A549 (cell line): ENCODE measurements around the gene SYTL1. TPM values are rescaled to one million over a fixed set of nuclear protein-coding genes. Genes with fewer than 3 reads are reported as not detected.

Experiments used
- ATAC-seq, 2 experiments: fragments of 200-7000 bp in 1 of 2; fragments of >200 bp in 1 of 2; cut with Nextera tagmentation in 1 of 2; cut with Tn5 transposase in 1 of 2; 3 replicates each; pipeline versions ENCODE4 v1.8.0 to v1.9.1; 2018 to 2020; ENCODE audit warnings: mild to moderate bottlenecking in 1 of 2, moderate library complexity in 1 of 2
- CTCF ChIA-PET: fragments of 300-600 bp; sonication (Branson Sonifier 250); formaldehyde crosslinking; extraction: SDS; loops from one replicate; lab custom pipeline; 2021; ENCODE audit warnings: antibody characterized with exemption, inconsistent platforms; lab: Yijun Ruan, JAX
- POLR2A ChIA-PET: fragments of 350-600 bp; formaldehyde crosslinking; extraction: SDS; loops from one replicate; lab custom pipeline; 2021; ENCODE audit warnings: antibody characterized with exemption, inconsistent platforms; lab: Yijun Ruan, JAX
- DNase-seq, 2 experiments: peaks; one replicate each; pipeline versions ENCODE4 v3.0.0 to v3.0.0-alpha.2; 2011 to 2016; ENCODE audit warnings: low read depth in 1 of 2, low spot score in 1 of 2
- FAIRE-seq: peaks from 2 replicates; lab custom pipeline; 2011; peaks lifted over from hg19 to GRCh38; lab: Jason Lieb, UNC
- H3K27ac ChIP-seq, 2 experiments: fragments of >200 bp; sonication (Bioruptor Twin); formaldehyde crosslinking; 3 replicates each; pipeline ENCODE4 v1.5.1; 2016 to 2017
- H3K4me1 ChIP-seq: fragments of >200 bp; sonication (Bioruptor Twin); formaldehyde crosslinking; 3 replicates; pipeline ENCODE4 v1.6.1; 2016
- H3K4me2 ChIP-seq: fragments of >200 bp; sonication (Bioruptor Twin); formaldehyde crosslinking; 3 replicates; pipeline ENCODE4 v1.6.1; 2016
- H3K4me3 ChIP-seq: fragments of >200 bp; sonication (Bioruptor Twin); formaldehyde crosslinking; 3 replicates; pipeline ENCODE4 v1.5.1; 2016
- H3K9me3 ChIP-seq: fragments of >200 bp; sonication (Bioruptor Twin); formaldehyde crosslinking; 3 replicates; pipeline ENCODE4 v1.6.1; 2016
- CBX2 ChIP-seq: fragments of 200-600 bp; sonication (generic); IDR thresholded peaks from 2 replicates; pipeline ENCODE4 v1.6.1; 2016; ENCODE audit warnings: low read depth, mild to moderate bottlenecking, borderline replicate concordance
- CBX8 ChIP-seq: fragments of 200-600 bp; sonication (generic); IDR thresholded peaks from 2 replicates; pipeline ENCODE4 v1.6.1; 2016
- CEBPB ChIP-seq, 2 experiments: fragments of >200 bp in 1 of 2; sonication (Bioruptor Twin) in 1 of 2; formaldehyde crosslinking in 1 of 2; IDR thresholded peaks; 2 replicates each; pipeline ENCODE4 v1.6.1; 2012 to 2016
- CHD2 ChIP-seq: fragments of 150-350 bp; IDR thresholded peaks from 2 replicates; pipeline ENCODE4 v1.6.1; 2014; ENCODE audit warnings: low read length; ENCODE audit not compliant: partially characterized antibody
- E2F6 ChIP-seq: IDR thresholded peaks from 2 replicates; pipeline ENCODE4 v1.6.1; 2012; ENCODE audit warnings: low read depth, borderline replicate concordance
- EHF ChIP-seq: fragments of 250-450 bp; sonication (Bioruptor Pico); IDR thresholded peaks from 2 replicates; pipeline ENCODE4 v1.5.0; 2020; ENCODE audit warnings: mild to moderate bottlenecking
- EHMT2 ChIP-seq: fragments of 200-600 bp; sonication (generic); IDR thresholded peaks from 2 replicates; pipeline ENCODE4 v1.6.1; 2016; ENCODE audit warnings: antibody characterized with exemption, low read depth, mild to moderate bottlenecking, moderate library complexity
- GATA3 ChIP-seq: IDR thresholded peaks from 2 replicates; pipeline ENCODE4 v1.6.1; 2012; ENCODE audit warnings: borderline replicate concordance
- HDAC2 ChIP-seq: fragments of 200-600 bp; sonication (generic); IDR thresholded peaks from 2 replicates; pipeline ENCODE4 v1.6.1; 2016
- HEYL ChIP-seq: fragments of 250-450 bp; sonication (Bioruptor Pico); IDR thresholded peaks from 2 replicates; pipeline ENCODE4 v1.8.0; 2021; ENCODE audit warnings: mild to moderate bottlenecking, moderate library complexity
- HMGXB4 ChIP-seq: fragments of 250-450 bp; sonication (Bioruptor Pico); IDR thresholded peaks from 2 replicates; pipeline ENCODE4 v1.5.0; 2021; ENCODE audit warnings: mild to moderate bottlenecking, moderate library complexity, borderline replicate concordance
- HOXB13 ChIP-seq: fragments of 250-450 bp; sonication (Bioruptor Pico); IDR thresholded peaks from 2 replicates; pipeline ENCODE4 v1.5.0; 2020; ENCODE audit warnings: low read depth, mild to moderate bottlenecking, moderate library complexity
- HOXB5 ChIP-seq: fragments of 250-450 bp; sonication (Bioruptor Pico); IDR thresholded peaks from 2 replicates; pipeline ENCODE4 v1.5.0; 2020; ENCODE audit warnings: mild to moderate bottlenecking, moderate library complexity
- KDM1A ChIP-seq: fragments of 200-600 bp; sonication (generic); IDR thresholded peaks from 2 replicates; pipeline ENCODE4 v1.6.1; 2016; ENCODE audit warnings: low read depth, mild to moderate bottlenecking
- KDM5A ChIP-seq: fragments of 200-600 bp; sonication (generic); IDR thresholded peaks from 2 replicates; pipeline ENCODE4 v1.6.1; 2016; ENCODE audit warnings: antibody characterized with exemption, mild to moderate bottlenecking
- MAFK ChIP-seq: fragments of 450-650 bp; IDR thresholded peaks from 2 replicates; pipeline ENCODE4 v1.6.1; 2014; ENCODE audit not compliant: partially characterized antibody
- MAZ ChIP-seq: fragments of 150-350 bp; IDR thresholded peaks from 2 replicates; pipeline ENCODE4 v1.6.1; 2014; ENCODE audit warnings: antibody characterized with exemption, low read depth, low read length, borderline replicate concordance
- MYC ChIP-seq: IDR thresholded peaks from 2 replicates; pipeline ENCODE4 v1.6.1; 2012; ENCODE audit warnings: mild to moderate bottlenecking, inconsistent platforms, low read length, improper control_type of control experiment, borderline replicate concordance
- NFE2L2 ChIP-seq: fragments of 150-350 bp; conservative IDR thresholded peaks from 2 replicates; pipeline ENCODE4 v1.6.1; 2014; ENCODE audit warnings: low read length
- NPAS2 ChIP-seq: fragments of 250-450 bp; sonication (Bioruptor Pico); IDR thresholded peaks from 2 replicates; pipeline ENCODE4 v1.8.0; 2022; ENCODE audit warnings: mild to moderate bottlenecking, moderate library complexity, borderline replicate concordance
- NR3C1 ChIP-seq: fragments of >200 bp; sonication (Bioruptor Twin); formaldehyde crosslinking; IDR thresholded peaks from 3 replicates; pipeline ENCODE4 v1.6.1; 2017
- PHF8 ChIP-seq: fragments of 200-600 bp; sonication (generic); IDR thresholded peaks from 2 replicates; pipeline ENCODE4 v1.6.1; 2016; ENCODE audit warnings: low read depth, mild to moderate bottlenecking, antibody characterized with exemption, moderate library complexity, borderline replicate concordance
- POLR2A ChIP-seq: IDR thresholded peaks from 2 replicates; pipeline ENCODE4 v1.6.1; 2012; ENCODE audit warnings: mild to moderate bottlenecking, low read length
- POLR2AphosphoS2 ChIP-seq: conservative IDR thresholded peaks from 2 replicates; pipeline ENCODE4 v1.6.1; 2012; ENCODE audit warnings: low read length, improper control_type of control experiment, inconsistent platforms
- RNF2 ChIP-seq: fragments of 200-600 bp; sonication (generic); IDR thresholded peaks from 2 replicates; pipeline ENCODE4 v1.6.1; 2016; ENCODE audit warnings: low read depth, mild to moderate bottlenecking, antibody characterized with exemption, moderate library complexity, borderline replicate concordance
- SMC3 ChIP-seq: fragments of >200 bp; sonication (Bioruptor Twin); formaldehyde crosslinking; IDR thresholded peaks from 3 replicates; pipeline ENCODE4 v1.6.1; 2018; ENCODE audit warnings: inconsistent platforms
- ZNF302 ChIP-seq: fragments of 250-450 bp; sonication (Bioruptor Pico); IDR thresholded peaks from 2 replicates; pipeline ENCODE4 v1.9.0; 2021; ENCODE audit warnings: inconsistent platforms, mild to moderate bottlenecking, moderate library complexity
- WGBS: methylation state at CpG from one replicate; pipeline ENCODE4 v1.1.6; 2017; ENCODE audit errors: missing lambda C conversion rate; 5-methylcytosine and 5-hydroxymethylcytosine counted together
- polyA plus RNA-seq, 4 experiments: library from polyadenylated mRNA; depleted of rRNA in 3 of 4; stranded (reverse); fragments of >200 nt; fragmentation: RNase III in 1 of 4; extraction: RNeasy Plus Mini Kit Qiagen cat#74134 plus additional on column Dnase treatment in 1 of 4; gene quantifications; 2 replicates in 3 of 4; 3 replicates in 1 of 4; pipeline ENCODE4 v1.2.3, GENCODE V29; 2011 to 2017
- TF ChIP-seq, protein P1 (sequence below): IDR thresholded peaks from 2 replicates; pipeline ENCODE4 v1.6.1; 2012
- TF ChIP-seq, protein P2 (sequence below): fragments of 450-650 bp; IDR thresholded peaks from 2 replicates; pipeline ENCODE4 v1.6.1; 2014; ENCODE audit warnings: antibody characterized with exemption

Gene SYTL1
- polyA plus RNA-seq, 2 of the 4 experiments (the other 2 are of a cell fraction) = 0.76 to 0.80 TPM

GRCh38 chr1:27318136-27318535 lies 23.7 kb upstream of the SYTL1 start:
- H3K4me3 ChIP-seq = no peak overlapping the region
- no peak for DNase-seq
- TF ChIP-seq MAFK (no peak), CEBPB (IDR thresholded peaks at IDR 0.05) (no peak), EHF (CRISPR knock-in tag) (no peak), POLR2AphosphoS2 (no peak), POLR2A (no peak), NR3C1 (no peak), NPAS2 (CRISPR knock-in tag) (no peak), HEYL (CRISPR knock-in tag) (no peak)
- TF ChIP-seq, all 56 proteins: peak for 0
- ChIA-PET CTCF (interaction anchor here (1.2 to 9.9 kb wide), 7 partner anchors 15 to 77 kb away, joined by 3 to 89 read pairs (median 10); no protein-coding TSS in a partner anchor), POLR2A (no interaction called here)
- no peak overlapping the region for H3K4me2 ChIP-seq
- H3K9me3 ChIP-seq = no peaks in the 10 kb centered on the region
- no peak overlapping the region for H3K27ac ChIP-seq
- ATAC-seq (no peak), FAIRE-seq (no peak)
- 42% methylated on average over 4 of the region's 4 CpGs for WGBS
- peaks cover 1% of the 10 kb centered on the region; the same call in 1 of the 3 replicates for H3K4me1 ChIP-seq

GRCh38 chr1:27318596-27318995 lies 23.2 kb upstream of the SYTL1 start:
- no peak for TF ChIP-seq POLR2A
- TF ChIP-seq KDM5A = no peak
- no peak for TF ChIP-seq CBX8
- TF ChIP-seq RNF2 = no peak
- Histone ChIP-seq H3K4me3 (no peak overlapping the region), H3K4me2 (no peak overlapping the region), H3K9me3 (no peaks in the 10 kb centered on the region), H3K27ac (no peak overlapping the region), H3K4me1 (peaks cover 6% of the 10 kb centered on the region; the same call in 2 of the 3 replicates)
- FAIRE-seq (no peak), ATAC-seq (no peak), DNase-seq (no peak)
- ChIA-PET POLR2A (no interaction called here), CTCF (interaction anchor here (1.2 to 2.9 kb wide), 6 partner anchors 14 to 77 kb away, joined by 3 to 12 read pairs (median 10); no protein-coding TSS in a partner anchor)
- WGBS = 92% methylated on average over 1 of the region's 1 CpG

GRCh38 chr1:27321813-27322568 lies 19.8 kb upstream of the SYTL1 start, which contains the start of gene TMEM222:
Gene TMEM222 (plus strand): TSS chr1:27322163. CDS start chr1:27322198, 35 bp downstream.
- Histone ChIP-seq H3K4me3 (peak within 1 kb of the TSS; percentile 99), H3K27ac (peak within 1 kb of the TSS; percentile 97 to 98), H3K4me2 (peak within 1 kb of the TSS; percentile 94), H3K9me3 (no peaks in the 10 kb centered on the region), H3K4me1 (peaks cover 8% of the 10 kb centered on the region; the same call in 2 of the 3 replicates)
- POLR2A ChIA-PET = interaction anchor here (1.0 kb wide), 1 partner anchor 45 kb away, joined by 4 read pairs; the partner anchor contains the start of gene MAP3K6
- ATAC-seq = peak; percentile 98 to 99
- CTCF ChIA-PET = interaction anchor here (1.0 to 4.8 kb wide), 4 partner anchors 11 to 35 kb away, joined by 3 to 29 read pairs (median 7); no protein-coding TSS in a partner anchor
- under 1% methylated on average over 17 of the region's 67 CpGs for WGBS
- peak; percentile 95 for DNase-seq
- no peak for FAIRE-seq
- TF ChIP-seq EHMT2 (no peak), NFE2L2 (no peak), MAZ (peak; percentile 69; the same call in 1 of the 2 replicates), MAFK (no peak), ZNF302 (CRISPR knock-in tag) (no peak), CHD2 (no peak), KDM1A (no peak), CBX2 (no peak), HOXB5 (CRISPR knock-in tag) (no peak), RNF2 (no peak), HOXB13 (CRISPR knock-in tag) (no peak), HMGXB4 (CRISPR knock-in tag) (no peak), PHF8 (peak; percentile 77), NR3C1 (no peak), CEBPB (IDR thresholded peaks at IDR 0.05) (peak in 1 of 2 experiments; percentile 79; a peak in 2 of 4 replicates), HDAC2 (no peak), NPAS2 (CRISPR knock-in tag) (no peak), MYC (no peak), GATA3 (no peak), E2F6 (no peak; the same call in 1 of the 2 replicates), SMC3 (0 out of 3 replicates have a peak, but pooled peaks have one; percentile 14)
- TF ChIP-seq, protein P1, sequence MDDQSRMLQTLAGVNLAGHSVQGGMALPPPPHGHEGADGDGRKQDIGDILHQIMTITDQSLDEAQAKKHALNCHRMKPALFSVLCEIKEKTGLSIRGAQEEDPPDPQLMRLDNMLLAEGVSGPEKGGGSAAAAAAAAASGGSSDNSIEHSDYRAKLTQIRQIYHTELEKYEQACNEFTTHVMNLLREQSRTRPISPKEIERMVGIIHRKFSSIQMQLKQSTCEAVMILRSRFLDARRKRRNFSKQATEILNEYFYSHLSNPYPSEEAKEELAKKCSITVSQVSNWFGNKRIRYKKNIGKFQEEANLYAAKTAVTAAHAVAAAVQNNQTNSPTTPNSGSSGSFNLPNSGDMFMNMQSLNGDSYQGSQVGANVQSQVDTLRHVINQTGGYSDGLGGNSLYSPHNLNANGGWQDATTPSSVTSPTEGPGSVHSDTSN = no peak
- TF ChIP-seq, protein P2, sequence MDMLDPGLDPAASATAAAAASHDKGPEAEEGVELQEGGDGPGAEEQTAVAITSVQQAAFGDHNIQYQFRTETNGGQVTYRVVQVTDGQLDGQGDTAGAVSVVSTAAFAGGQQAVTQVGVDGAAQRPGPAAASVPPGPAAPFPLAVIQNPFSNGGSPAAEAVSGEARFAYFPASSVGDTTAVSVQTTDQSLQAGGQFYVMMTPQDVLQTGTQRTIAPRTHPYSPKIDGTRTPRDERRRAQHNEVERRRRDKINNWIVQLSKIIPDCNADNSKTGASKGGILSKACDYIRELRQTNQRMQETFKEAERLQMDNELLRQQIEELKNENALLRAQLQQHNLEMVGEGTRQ = peak; percentile 31; the same call in 1 of the 2 replicates
